Measurements from ENCODE around the gene TMEM121B. TPM values are rescaled to one million over a fixed set of nuclear protein-coding genes. Genes with fewer than 3 reads are reported as not detected.

The TMEM121B gene
- polyA plus RNA-seq, 1 donor, result 4.5 TPM

DNA sequence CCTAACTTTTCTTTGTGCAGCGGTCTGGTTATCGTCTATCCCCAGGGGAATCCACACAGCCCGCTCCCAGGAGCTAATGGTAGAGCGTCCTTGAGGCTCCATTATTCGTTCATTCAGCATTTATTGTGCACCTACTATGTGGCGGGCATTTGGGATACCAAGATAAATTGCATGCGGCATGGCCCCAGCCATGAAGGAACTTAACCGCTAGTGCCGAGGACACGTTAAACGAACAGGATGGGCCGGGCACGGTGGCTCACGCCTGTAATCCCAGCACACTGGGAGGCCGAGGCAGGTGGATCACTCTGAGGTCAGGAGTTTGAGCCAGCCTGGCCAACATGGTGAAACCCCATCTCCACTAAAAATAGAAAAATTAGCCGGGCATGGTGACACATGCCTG lies 11.2 kb downstream of the TMEM121B start:
- no peak for DNase-seq

GRCh38 chr22:17109113-17109865 lies 11.9 kb downstream of the TMEM121B start:
- no peak for DNase-seq

DNA sequence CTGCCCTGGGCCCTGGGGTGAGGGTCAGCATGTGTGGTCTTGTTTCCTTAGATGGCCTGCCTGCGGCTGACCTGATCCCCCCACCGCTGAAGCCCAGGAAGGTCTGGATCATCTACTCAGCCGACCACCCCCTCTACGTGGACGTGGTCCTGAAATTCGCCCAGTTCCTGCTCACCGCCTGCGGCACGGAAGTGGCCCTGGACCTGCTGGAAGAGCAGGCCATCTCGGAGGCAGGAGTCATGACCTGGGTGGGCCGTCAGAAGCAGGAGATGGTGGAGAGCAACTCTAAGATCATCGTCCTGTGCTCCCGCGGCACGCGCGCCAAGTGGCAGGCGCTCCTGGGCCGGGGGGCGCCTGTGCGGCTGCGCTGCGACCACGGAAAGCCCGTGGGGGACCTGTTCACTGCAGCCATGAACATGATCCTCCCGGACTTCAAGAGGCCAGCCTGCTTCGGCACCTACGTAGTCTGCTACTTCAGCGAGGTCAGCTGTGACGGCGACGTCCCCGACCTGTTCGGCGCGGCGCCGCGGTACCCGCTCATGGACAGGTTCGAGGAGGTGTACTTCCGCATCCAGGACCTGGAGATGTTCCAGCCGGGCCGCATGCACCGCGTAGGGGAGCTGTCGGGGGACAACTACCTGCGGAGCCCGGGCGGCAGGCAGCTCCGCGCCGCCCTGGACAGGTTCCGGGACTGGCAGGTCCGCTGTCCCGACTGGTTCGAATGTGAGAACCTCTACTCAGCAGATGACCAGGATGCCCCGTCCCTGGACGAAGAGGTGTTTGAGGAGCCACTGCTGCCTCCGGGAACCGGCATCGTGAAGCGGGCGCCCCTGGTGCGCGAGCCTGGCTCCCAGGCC lies 12.7 kb downstream of the TMEM121B start:
- DNase-seq, result no peak

GRCh38 chr22:17107547-17107810 lies 13.7 kb downstream of the TMEM121B start:
- no peak for DNase-seq

- DNase-seq, result no peak
Observed at GRCh38 chr22:17106785-17107546, 14.2 kb downstream of the TMEM121B start.

DNA sequence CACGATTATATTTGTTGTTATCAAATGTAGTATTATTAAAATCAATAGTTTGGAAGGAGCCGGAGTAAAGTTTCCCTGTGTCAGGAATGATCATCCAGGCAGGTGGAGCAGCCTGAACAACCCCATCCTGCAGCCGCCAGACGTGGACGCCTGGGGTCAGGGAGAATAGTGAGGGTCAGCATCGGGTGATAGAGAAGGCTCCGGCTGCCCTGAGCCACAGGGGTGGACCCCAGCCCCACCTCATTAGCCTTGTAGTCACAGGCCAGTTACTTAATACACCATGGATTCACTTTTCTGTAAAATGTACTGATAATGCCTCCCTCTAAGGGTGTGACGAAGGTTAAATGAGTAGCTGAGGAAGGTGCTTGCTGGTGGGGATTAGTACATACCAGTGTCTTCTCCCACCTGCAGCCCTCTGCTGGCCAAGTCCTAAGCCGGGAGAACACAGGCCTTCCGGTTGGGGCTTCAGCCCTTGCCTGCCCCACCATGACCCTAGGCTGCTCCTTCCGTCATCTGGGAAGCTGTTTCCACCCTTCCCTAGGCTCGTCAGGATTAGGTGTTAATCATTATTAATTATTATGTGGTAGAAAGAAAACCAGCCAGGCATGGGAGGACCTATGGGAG lies 14.9 kb downstream of the TMEM121B start:
- DNase-seq, result no peak

GRCh38 chr22:17105143-17106129 lies 15.7 kb downstream of the TMEM121B start:
- no peak for DNase-seq

- DNase-seq, result no peak
Observed at GRCh38 chr22:17104336-17104935, 16.7 kb downstream of the TMEM121B start.

- DNase-seq, result no peak
Observed at GRCh38 chr22:17103351-17103750, 17.8 kb downstream of the TMEM121B start.

- no peak for DNase-seq
Observed at GRCh38 chr22:17102297-17102667, 18.9 kb downstream of the TMEM121B start.

GRCh38 chr22:17101475-17102296 lies 19.5 kb downstream of the TMEM121B start:
- no peak for DNase-seq

- DNase-seq, result no peak
Observed at GRCh38 chr22:17100621-17101020, 20.5 kb downstream of the TMEM121B start.

- no peak for DNase-seq
Observed at GRCh38 chr22:17098379-17098819, 22.8 kb downstream of the TMEM121B start.

DNA sequence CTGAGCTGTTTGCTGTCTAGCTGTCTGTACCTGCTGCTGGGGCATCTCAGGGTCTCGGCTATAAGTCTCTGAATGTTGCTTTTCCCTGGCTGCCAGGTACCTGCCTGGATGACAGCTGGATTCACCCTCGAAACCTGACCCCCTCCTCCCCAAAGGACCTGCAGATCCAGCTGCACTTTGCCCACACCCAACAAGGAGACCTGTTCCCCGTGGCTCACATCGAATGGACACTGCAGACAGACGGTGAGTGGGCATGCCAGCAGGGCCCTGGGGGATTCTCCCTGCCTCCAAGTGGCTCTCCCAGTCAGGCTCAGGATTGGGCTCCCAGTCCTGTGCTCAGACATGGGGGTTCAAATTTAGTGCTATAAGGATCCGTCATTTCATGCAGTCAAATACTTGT lies 23.5 kb downstream of the TMEM121B start:
- no peak for DNase-seq

DNA sequence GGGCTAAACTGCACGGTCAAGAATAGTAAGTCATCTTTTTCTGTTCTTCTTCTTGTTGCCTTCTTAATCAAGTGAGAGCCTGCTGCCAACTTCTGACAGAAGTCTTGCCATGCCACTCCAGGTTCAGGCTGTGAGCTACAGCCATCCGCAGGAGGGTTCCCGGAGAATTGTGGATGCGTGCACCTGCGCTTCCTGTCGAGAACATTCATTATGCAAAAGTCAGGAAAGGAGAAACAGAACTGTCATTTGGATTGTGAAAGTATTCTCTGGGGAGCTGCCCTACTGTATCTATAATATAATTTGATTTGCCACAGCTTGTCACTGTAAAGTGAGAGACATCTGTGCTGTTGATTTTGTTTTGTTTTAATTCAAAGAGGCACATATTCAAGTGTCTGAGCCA lies 24.1 kb downstream of the TMEM121B start:
- DNase-seq, result no peak

- DNase-seq, result no peak
Observed at GRCh38 chr22:17096071-17096470, 25.1 kb downstream of the TMEM121B start.

DNA sequence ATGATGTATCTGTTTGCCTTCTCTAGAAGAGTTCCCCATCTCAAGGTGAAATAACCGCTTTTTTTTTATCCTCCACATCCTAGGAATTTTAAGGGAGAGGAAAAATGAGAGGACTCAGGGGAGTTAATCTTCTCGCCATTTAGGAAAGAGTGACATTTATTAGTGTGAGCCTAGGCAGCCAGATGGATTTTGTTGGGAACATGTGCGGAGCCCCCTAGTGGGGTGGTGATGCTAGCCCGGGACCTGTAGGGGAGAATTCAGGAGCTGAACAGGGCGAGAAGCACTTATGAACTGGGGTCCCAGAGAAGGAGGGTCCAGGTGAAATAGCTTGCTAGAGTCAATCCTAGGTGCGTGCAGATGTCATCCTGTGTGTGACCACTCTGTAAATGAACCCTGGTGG lies 25.6 kb downstream of the TMEM121B start:
- DNase-seq, result no peak

DNA sequence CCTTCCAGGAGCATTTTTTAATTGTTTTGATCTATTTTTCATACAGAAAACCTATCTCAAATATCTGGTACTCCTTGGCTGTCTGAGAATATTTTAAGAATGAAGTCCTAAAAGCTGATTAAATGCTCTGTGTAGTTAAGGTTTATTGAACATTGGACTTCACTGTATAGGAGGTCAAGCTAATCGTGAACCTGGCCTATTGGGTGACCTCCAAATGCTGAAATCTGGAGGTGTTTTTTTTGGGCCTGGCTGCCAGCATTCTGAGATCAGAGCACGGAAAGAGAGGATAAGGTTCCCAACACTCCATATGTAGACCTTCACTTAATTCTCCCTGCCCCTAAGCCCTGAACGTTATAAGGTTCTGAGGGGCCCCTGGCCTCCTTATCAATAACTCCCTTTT lies 28.1 kb downstream of the TMEM121B start:
- DNase-seq, result no peak

DNA sequence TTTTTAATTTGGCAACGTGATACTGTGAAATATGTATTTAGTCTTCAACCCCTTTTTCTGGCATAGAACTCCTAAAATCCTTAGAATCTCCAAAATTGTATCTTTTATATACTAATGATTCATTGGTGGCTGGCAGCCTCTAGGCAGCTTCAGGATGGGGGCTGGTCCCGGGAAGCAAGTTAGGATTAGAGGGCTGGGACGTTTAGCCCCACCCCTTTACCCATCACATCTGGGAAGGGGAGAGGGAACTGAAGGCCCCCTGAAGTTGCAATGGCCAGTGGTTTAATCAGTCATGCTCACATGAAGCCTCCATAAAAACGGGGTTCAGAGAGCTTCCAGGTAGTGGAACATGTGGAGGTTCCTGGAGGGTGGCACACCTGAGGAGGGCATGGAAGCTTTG lies 29.3 kb downstream of the TMEM121B start:
- no peak for DNase-seq

DNA sequence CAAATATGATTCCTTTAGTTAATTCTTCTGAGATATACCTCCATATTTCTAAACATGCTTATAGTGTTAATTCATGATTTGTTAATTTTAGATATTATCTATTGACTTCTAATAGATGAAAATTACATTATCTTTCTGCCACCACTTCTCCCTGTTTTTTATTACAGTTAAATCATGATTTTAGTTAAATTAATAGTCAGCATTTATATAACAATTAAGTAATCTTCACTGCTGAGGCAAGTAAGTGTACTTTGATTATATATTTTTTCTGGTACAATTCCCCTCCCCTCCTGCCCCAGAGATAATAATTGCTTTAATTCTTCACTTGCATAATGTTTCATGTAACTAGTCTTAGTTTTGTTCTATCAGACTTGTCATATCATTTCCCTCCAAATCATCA lies 30.6 kb downstream of the TMEM121B start:
- no peak for DNase-seq

Measured in hindlimb muscle (tissue), 1 donor.